Subcutaneous abdominal adipose tissue (tissue), 5 donors: Measurements from ENCODE around the gene OSBPL1A.

Source experiments
- H3K27ac ChIP-seq: one replicate; pipeline ENCODE4 v1.7.0; 2013; ENCODE audit warnings: low read depth, mild to moderate bottlenecking, inconsistent platforms, low read length, moderate library complexity
- H3K27me3 ChIP-seq, 5 donors: one replicate each; pipeline ENCODE4 v1.7.0; 2013; ENCODE audit warnings: low read length in 5 of 5, inconsistent platforms in 1 of 5; ENCODE audit not compliant: control insufficient read depth in 5 of 5, insufficient read depth in 4 of 5
- H3K36me3 ChIP-seq, 5 donors: one replicate each; pipeline ENCODE4 v1.7.0; 2013; ENCODE audit warnings: low read length in 5 of 5; ENCODE audit not compliant: control insufficient read depth in 5 of 5, insufficient read depth in 5 of 5
- H3K4me1 ChIP-seq, 5 donors: one replicate each; pipeline ENCODE4 v1.7.0; 2013; ENCODE audit warnings: low read length in 5 of 5, mild to moderate bottlenecking in 3 of 5, moderate library complexity in 1 of 5; ENCODE audit not compliant: control insufficient read depth in 5 of 5, insufficient read depth in 5 of 5
- H3K4me3 ChIP-seq, 5 donors: one replicate each; pipeline ENCODE4 v1.7.0; 2013; ENCODE audit warnings: low read length in 5 of 5, low read depth in 1 of 5
- H3K9ac ChIP-seq, 5 donors: one replicate each; pipeline ENCODE4 v1.7.0; 2013; ENCODE audit warnings: low read length in 5 of 5, mild to moderate bottlenecking in 4 of 5, moderate library complexity in 3 of 5
- H3K9me3 ChIP-seq, 5 donors: one replicate each; pipeline ENCODE4 v1.7.0; 2013; ENCODE audit warnings: low read length in 5 of 5; ENCODE audit not compliant: control insufficient read depth in 5 of 5
- donor health status: healthy.
- donor health status: healthy.
- donor health status: healthy.
- donor health status: healthy.
- donor health status: healthy.

OSBPL1A gene

DNA sequence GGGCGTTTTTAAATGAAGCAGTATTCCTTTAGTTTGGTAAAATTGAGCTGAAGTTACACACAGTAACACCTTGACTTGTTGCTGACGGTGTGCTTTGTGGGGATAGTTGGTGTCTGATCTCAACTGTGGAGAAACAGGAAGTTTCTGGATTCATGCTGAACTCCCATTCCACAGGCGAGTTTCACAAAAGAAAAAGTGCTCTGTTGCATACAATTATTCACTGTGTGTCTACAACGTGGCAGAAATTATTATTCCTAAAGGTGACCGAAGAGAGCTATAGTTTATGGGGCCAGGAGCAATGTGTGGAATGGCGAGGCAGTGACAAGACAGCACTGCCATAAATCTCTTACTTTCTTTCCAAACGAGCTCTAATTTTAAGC, 259.2 kb downstream of the OSBPL1A start:
- H3K27ac ChIP-seq = peak overlapping the region; percentile 4
- H3K9ac ChIP-seq = peak overlapping the region in 4 of 5 donors; percentile 66 to 79 (median 70)
- peak overlapping the region; percentile 65 to 80 (median 69) for H3K4me3 ChIP-seq
- no peaks in the 10 kb centered on the region for H3K27me3 ChIP-seq
- peaks cover 0 to 21% (median 15%) of the 10 kb centered on the region in 5 donors for H3K4me1 ChIP-seq
- H3K9me3 ChIP-seq = no peaks in the 10 kb centered on the region
- H3K36me3 ChIP-seq = peaks cover 0 to 2% (median 0%) of the 10 kb centered on the region in 5 donors

DNA sequence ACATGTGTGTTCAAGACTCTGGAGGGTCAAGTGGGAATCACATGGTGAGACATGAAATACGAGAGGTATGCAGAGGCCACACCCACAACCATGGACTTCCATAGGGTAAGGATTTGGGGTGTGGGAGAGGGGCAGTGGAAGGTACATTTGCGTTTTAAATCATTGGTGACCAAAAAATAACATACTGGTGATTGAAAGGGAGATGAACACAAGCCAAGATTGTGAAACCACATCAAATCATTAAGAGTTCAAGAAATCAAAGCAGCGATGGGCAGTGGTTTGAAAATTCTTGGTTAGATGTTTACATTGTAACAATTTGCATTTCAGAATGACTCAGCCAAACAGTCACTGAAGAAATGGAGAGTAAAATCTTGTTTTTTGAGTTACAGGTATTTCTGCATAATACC, 260.7 kb downstream of the OSBPL1A start:
- no peaks in the 10 kb centered on the region for H3K9me3 ChIP-seq
- H3K27me3 ChIP-seq = no peaks in the 10 kb centered on the region
- no peak overlapping the region for H3K9ac ChIP-seq
- H3K4me3 ChIP-seq = no peak overlapping the region
- H3K4me1 ChIP-seq = peaks cover 0 to 17% (median 12%) of the 10 kb centered on the region in 5 donors
- H3K36me3 ChIP-seq = peaks cover 8 to 15% (median 11%) of the 10 kb centered on the region in 5 donors
- H3K27ac ChIP-seq = no peak overlapping the region

DNA sequence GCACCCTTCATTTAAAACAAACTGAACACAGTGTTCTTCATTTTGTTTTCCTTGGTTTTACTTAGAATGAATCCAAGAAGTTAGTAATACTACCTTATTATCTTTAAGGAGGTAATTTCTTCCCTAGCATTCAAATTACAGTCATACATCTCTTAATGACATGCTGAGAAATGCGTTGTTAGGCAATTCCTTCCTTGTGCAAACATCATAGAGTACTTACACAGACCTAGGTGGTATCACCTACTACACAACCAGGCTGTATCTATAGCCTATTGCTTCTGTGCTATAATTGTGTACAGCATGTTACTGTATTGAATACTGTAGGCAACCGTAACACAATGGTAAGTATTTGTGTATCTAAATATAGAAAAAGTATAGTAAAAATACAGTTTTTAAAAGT, 267.1 kb downstream of the OSBPL1A start:
- Histone ChIP-seq H3K9ac (no peak overlapping the region), H3K9me3 (no peaks in the 10 kb centered on the region), H3K4me3 (no peak overlapping the region), H3K27me3 (no peaks in the 10 kb centered on the region), H3K27ac (no peak overlapping the region), H3K4me1 (peaks cover 0 to 12% (median 5%) of the 10 kb centered on the region in 5 donors), H3K36me3 (peaks cover 25 to 42% (median 32%) of the 10 kb centered on the region in 5 donors)

DNA sequence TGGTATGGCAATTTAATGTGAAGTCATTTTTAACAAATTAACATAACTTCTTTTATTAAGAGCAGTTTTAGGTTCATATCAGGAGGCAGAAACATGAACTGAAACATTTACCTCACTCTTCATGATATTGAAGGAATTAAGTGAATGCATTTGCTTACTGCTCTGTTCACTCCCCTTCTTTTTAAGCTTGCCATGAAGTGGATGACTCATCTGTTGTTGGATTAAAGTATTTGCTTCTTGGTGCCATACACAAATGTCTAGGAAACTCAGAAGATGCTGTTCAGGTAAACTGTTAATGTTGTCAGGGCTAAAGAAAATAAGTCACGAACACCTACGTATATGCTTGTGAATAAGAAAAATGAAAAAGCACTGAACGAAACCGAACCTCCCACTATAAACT, 268.9 kb downstream of the OSBPL1A start:
- no peaks in the 10 kb centered on the region for H3K27me3 ChIP-seq
- H3K4me3 ChIP-seq = no peak overlapping the region
- H3K9ac ChIP-seq = no peak overlapping the region
- H3K4me1 ChIP-seq = peaks cover 0 to 12% (median 5%) of the 10 kb centered on the region in 5 donors
- H3K9me3 ChIP-seq = no peaks in the 10 kb centered on the region
- no peak overlapping the region for H3K27ac ChIP-seq
- peaks cover 25 to 49% (median 35%) of the 10 kb centered on the region in 5 donors for H3K36me3 ChIP-seq

DNA sequence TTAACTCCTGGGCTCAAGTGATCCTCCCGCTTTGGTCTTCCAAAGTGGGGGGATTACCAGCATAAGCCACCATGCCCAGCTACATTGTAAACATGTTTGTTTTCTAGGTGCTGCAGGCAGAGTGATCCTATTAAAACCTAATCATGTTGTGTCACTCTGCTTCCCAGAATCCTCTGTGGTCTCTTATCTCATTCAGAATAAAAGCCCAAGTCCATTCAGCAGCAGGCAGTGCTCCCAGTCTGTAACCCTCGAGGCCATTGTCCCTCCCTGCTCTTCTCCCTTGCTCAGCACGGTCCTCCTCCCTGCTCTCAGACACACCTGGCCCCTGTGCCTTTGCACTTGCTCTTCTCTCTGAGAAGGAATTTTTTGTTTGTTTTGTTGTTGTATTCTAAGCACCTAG, 269.9 kb downstream of the OSBPL1A start:
- Histone ChIP-seq H3K9me3 (no peaks in the 10 kb centered on the region), H3K9ac (no peak overlapping the region), H3K36me3 (peaks cover 25 to 42% (median 31%) of the 10 kb centered on the region in 5 donors)

DNA sequence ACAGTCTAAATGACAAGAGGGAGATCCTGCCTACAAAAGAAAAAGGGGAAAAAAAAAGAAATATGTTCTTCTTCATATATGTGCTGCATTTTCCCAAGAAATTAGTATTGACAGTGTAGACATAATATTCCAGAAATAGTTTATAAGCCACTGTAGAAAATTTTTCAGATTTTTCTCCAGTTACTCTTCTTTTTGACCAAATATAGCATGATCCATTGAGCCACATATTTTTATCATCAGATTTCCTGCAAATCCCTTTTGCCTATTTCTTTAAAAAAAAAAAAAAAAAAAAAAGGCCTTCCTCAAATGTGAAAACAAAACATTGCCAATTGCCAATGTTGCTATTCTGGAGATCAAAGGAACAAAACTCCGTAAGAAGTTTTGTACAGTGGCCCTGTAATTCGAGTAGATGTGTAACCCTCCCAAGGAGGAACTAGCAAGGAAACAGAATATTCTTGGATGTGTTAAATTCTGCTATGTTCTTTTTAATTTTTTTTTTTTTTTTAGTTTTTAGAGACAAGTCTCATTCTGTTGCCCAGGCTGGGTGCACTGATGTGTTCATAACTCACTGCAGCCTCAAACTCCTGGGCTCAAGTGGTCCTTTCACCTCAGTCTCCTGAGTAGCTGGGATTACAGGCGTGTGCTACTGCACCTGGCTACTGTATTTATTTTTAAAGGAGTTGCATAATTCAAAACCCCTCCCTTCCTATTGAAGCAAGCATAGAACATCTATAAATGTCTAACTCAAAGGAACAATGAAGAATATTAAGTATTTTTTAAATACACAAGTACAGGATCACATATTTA, 271.3 kb downstream of the OSBPL1A start:
- Histone ChIP-seq H3K36me3 (peaks cover 22 to 34% (median 30%) of the 10 kb centered on the region in 5 donors), H3K27ac (no peak overlapping the region), H3K4me3 (no peak overlapping the region), H3K9ac (no peak overlapping the region), H3K9me3 (no peaks in the 10 kb centered on the region), H3K4me1 (peaks cover 0 to 12% (median 5%) of the 10 kb centered on the region in 5 donors), H3K27me3 (no peaks in the 10 kb centered on the region)

More for the DNA sequence above, 269.9 kb downstream of the OSBPL1A start:
- Histone ChIP-seq H3K4me3 (no peak overlapping the region), H3K27ac (no peak overlapping the region), H3K27me3 (no peaks in the 10 kb centered on the region), H3K4me1 (peaks cover 0 to 12% (median 5%) of the 10 kb centered on the region in 5 donors)

DNA sequence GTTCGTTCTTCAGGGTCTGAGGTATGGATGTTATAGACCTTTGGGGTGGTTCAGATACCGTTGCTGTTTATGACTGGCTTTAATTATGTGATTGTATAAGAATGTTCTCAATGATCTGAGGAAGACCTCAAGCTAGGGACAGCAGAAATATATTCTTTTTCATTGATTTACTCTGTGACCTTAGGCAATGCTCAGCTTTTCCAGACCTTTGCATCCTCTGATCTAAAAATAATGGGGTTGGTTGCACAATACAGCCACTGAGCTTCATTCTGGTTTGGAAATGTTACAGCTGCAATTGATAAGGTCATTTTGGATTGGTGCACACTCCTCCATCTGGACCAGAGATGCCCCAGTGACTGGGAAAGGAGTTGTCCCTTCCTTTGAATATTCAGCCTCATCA, 276.0 kb downstream of the OSBPL1A start:
- Histone ChIP-seq H3K27me3 (no peaks in the 10 kb centered on the region), H3K4me1 (peaks cover 0 to 10% (median 4%) of the 10 kb centered on the region in 5 donors), H3K27ac (no peak overlapping the region), H3K9ac (no peak overlapping the region), H3K9me3 (no peaks in the 10 kb centered on the region), H3K36me3 (peaks cover 13 to 38% (median 20%) of the 10 kb centered on the region in 5 donors), H3K4me3 (no peak overlapping the region)

DNA sequence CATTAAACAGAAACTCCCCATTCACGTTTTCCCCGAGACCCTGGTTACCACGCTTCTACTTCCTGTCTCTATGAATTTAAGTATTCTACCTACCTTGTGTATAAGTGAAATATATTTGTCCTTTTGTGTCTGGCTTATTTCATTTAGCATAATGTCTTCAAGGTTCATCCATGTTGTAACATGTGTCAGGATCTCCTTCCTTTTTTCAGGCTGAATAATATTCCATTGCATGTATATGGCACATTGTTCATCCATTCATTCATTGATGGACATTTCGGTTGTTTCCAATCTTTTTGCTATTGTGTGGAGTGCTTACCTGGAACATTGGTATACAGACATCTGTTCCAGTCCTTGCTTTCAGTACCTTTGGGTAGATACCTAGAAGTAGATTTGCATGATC, 276.9 kb downstream of the OSBPL1A start:
- Histone ChIP-seq H3K27me3 (no peaks in the 10 kb centered on the region), H3K9me3 (no peaks in the 10 kb centered on the region), H3K9ac (no peak overlapping the region), H3K4me1 (peaks cover 0 to under 1% (median 0%) of the 10 kb centered on the region in 5 donors), H3K4me3 (no peak overlapping the region), H3K36me3 (peaks cover 13 to 35% (median 20%) of the 10 kb centered on the region in 5 donors), H3K27ac (no peak overlapping the region)

DNA sequence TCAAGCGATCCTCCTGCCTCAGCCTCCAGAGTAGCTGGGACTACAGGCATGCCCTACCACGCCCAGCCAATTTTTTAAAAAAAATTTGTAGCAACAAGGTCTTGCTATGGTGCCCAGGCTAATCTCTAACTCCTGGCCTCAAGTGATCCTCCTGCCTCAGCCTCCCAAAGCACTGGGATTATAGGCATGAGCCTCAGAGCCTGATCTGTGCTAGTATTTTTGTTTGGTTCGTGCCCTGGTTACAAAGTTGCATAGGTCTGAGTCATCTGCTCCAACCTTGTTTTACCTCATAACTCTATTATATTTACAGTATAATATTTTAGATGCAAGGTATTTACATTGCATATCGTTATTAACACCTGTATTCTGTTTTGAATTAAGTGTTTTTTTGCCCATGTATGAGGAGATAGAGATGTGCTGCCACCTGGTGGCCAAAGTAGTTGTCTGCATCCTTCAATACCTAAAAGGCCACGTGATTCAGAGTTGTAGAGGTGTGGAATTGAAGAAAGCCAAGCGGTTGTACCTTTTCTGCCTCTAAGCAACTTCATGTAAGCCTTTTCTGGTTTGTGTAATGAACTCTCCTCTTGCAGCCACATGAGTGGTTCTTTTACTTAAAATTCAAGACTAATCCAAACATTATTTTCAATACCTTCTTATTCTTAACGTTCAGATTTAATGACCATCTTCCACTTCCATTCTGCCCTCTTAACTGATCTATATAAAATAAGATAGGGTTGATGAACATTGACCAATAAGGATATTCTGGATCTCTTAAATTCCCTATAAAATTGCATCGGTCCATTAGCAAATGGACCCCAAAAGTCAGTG, 278.7 kb downstream of the OSBPL1A start:
- Histone ChIP-seq H3K27ac (no peak overlapping the region), H3K36me3 (peaks cover 16 to 35% (median 22%) of the 10 kb centered on the region in 5 donors), H3K9me3 (no peaks in the 10 kb centered on the region), H3K27me3 (no peaks in the 10 kb centered on the region), H3K9ac (no peak overlapping the region), H3K4me3 (no peak overlapping the region), H3K4me1 (peaks cover 0 to 7% (median 0%) of the 10 kb centered on the region in 5 donors)

DNA sequence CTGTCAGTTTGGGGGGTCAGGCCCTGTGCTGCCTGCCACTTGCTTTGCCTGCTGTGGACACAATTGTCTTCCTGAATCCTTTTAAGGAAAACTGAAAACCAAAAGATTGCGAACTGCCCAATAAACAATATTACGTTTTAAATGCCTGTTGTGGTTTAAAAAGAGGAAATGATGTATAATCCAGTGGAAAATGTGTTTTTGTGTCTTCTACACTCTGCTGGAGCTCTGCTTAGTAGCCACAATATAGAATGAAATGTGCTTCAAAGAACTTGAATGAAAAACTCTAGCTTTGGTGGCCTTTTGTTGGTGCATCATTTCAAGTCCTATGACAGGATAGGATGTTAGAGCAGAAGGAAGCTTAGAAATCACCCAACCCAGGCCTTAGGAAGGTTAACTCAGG, 282.0 kb downstream of the OSBPL1A start:
- Histone ChIP-seq H3K9ac (no peak overlapping the region), H3K9me3 (no peaks in the 10 kb centered on the region), H3K4me3 (no peak overlapping the region), H3K27me3 (no peaks in the 10 kb centered on the region), H3K36me3 (peaks cover 11 to 33% (median 16%) of the 10 kb centered on the region in 5 donors), H3K4me1 (peaks cover 0 to 7% (median 0%) of the 10 kb centered on the region in 5 donors), H3K27ac (no peak overlapping the region)
